Measurements from ENCODE around the gene NR3C2.

Gene NR3C2

DNA sequence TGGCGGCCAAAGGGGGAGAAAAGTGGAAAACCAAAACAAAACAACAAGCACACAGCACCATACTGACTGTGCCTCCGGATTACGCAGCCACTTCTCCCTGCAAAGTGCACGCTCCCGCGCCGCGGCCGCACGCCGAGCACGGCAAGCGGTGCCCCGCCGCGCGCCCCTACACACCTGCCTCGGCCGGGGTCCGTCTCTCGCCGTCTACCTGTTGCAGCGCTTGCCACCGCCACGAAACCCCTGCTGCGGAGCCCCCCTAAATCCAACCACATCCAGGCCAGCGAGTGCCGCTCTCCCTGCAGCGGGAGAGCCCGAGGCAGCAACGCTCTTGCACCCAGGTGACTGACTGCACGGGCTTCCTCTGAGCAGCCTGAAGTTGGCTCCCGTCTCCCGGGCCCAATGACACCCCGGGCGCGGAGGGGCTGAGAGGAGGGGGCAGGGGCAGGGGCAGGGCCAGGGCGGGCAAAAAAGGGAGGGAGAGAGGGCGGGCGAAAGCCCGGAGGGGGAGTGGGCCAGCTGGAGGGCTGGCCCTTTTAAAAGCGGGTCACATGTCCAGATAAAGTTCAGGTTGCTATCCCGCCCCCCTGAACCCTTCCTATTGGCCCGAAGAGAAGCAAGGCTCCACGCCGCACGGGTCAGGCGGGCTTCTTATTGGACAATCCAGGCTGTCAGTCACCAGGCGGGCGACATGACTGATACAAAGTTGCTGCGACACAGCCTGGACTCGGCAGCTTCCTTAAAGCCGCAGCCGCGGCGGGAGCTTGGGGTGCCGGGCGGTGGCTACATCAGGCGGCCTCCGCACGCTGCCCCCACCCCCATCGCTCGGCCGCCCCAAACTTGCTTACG is at the start of gene NR3C2:
Gene NR3C2 (minus strand): TSS at position 429 of the 846 bp plus-strand sequence.
- peak; percentile 97 to 100 for DNase-seq

DNA sequence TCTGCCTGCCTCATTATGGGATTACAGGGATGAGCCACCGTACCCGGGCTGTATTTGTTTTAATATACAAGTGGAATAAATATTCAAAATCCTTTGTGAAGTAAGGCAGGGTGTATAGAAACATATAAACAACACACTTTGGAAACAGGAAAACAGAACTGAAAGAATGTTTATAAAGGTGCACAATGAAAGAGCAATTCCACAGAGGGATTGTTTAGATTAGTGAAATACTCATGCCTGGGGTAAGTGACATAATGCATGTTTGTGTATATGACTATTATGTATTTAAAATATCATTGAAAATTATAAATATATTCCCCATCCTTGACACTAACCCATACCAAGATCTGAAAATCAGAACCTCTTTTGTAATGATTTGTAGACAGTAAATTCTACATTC is 45.0 kb upstream of the NR3C2 start:
- DNase-seq, result no peak

DNA sequence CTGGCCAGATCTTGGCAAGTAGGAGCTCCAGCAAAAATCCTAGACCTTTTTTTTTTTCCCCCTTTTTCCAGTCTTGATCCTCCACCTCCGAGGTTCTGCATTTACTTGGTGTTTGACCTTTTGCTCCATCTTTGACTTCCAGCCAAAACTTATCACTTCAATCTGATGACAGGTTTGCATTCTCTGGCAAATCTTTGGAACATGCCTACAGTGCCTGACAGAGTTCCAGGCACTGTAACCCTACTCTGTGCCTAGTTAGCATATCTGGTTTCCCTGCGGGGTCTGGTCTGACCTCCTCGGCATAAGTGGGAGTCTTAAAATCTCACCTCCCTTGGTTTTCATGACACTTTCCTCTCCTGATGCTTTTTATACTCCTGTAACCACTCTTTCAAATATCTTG is 39.4 kb upstream of the NR3C2 start:
- DNase-seq, result no peak

DNA sequence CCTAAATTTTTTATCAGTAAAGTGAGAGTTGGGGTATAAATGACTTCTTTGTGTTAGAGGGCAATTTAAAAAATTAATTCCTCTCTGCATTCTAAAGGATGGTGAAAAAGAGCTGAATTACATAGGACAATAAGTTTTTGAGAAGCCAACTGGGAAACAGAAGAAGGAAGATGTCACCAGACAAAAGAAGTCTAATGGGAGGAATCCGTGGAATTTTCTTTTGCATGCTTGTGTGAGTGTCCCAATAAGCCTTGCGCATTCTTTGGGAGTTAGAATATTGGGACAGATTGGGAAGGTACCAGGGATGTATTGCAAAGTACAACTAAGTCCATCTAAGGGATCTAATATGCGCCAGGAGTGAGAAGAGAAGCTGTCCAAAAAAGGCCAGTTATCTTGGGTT is 35.1 kb upstream of the NR3C2 start:
- DNase-seq, result no peak

GRCh38 chr4:148469938-148470337 is 27.7 kb upstream of the NR3C2 start:
- no peak for DNase-seq

GRCh38 chr4:148454835-148455234 is 12.6 kb upstream of the NR3C2 start:
- DNase-seq, result no peak

DNA sequence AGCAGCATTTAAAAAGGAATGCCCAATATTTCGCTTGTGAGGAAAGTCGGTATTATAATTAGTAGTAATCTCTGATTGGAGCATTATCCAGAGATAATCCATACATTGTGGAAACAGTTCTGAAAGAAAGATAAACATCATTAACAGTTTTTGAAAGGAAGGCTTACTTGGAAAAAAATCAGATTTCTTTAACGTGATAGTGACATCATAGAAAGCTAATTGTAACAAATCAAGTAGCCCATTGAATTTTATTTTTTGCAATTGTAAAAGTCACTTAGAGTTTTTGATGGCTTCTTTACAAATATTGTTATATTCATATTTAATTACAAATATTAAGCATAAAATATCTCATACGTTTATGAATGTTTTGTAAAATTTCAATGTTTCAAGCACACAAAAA is 11.6 kb upstream of the NR3C2 start:
- no peak for DNase-seq

GRCh38 chr4:148452970-148453369 is 10.8 kb upstream of the NR3C2 start:
- no peak for DNase-seq

GRCh38 chr4:148449921-148450320 is 7.7 kb upstream of the NR3C2 start:
- DNase-seq, result no peak

DNA sequence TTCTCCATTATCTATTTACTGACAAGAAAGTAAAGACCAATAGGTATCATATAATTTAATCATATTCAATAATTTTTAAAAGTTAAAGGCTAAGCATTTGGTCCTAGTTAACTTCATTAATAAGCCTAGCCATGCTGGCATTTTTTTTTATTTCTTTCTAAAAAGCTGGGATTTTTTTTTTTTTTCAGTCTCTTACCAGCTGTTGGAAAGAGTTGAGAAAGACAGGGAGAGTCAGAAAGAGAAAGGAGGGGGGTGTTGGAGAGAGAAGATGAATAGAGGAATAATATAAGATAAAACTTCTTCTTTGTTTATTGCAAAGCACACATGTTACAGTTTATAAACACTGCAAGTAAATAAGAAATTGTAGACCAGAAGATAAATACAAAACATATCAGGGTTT is 5.9 kb upstream of the NR3C2 start:
- no peak for DNase-seq

- no peak for DNase-seq
Measured at GRCh38 chr4:148447681-148448080, 5.5 kb upstream of the NR3C2 start.

- peak in 1 of 2 experiments; percentile 44 for DNase-seq
Measured at GRCh38 chr4:148445860-148446330, 3.7 kb upstream of the NR3C2 start.

- no peak for DNase-seq
Measured at GRCh38 chr4:148445071-148445859, 3.1 kb upstream of the NR3C2 start.

- DNase-seq, result no peak
Measured at GRCh38 chr4:148444296-148445070, 2.3 kb upstream of the NR3C2 start.

- DNase-seq, result no peak
Measured at GRCh38 chr4:148443512-148444295, 1.5 kb upstream of the NR3C2 start.

GRCh38 chr4:148442832-148443511 is 758 bp upstream of the NR3C2 start:
- peak in 1 of 2 experiments; percentile 10 for DNase-seq

- no peak for DNase-seq
Measured at GRCh38 chr4:148441624-148441985, 609 bp downstream of the NR3C2 start.

DNA sequence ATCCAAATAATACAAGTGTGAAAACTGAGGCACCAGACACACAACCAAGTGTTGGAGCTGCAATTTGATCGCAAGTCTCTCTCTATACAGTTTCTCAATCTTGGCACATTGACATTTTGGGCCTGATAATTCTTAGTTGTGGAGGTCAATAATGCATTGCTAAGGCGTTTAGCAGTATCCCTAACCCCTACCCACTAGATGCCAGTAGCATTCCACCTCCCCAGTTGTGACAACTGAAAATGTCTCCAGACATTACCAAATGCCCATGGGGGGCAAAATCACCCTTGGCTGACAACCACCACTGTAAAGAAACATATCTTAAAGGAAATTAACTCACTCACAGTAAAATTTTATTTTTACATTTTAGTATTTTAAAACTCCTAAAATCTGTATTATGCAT is 4.2 kb downstream of the NR3C2 start:
- DNase-seq, result no peak

GRCh38 chr4:148437439-148437838 is 4.8 kb downstream of the NR3C2 start:
- no peak for DNase-seq

DNA sequence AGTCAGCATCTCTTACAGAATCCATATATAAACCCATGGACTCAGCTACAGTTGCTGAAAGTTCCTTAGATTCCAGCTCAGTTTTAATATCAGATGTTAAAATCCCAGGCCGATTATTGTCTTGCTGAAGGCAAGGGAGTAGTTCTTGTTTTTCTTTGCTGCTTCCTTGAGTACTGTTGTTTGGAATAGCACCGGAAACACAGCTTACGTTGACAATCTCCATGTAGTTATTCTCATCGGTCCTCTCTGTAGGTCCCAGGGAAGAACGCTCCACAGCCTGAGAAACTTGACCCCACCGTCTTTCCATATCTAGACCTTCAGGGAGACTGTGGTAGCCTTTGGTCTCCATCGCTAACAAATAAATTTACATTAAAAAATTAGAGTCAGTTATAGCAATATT is 5.7 kb downstream of the NR3C2 start:
- no peak for DNase-seq

- no peak for DNase-seq
Measured at GRCh38 chr4:148435654-148436406, 6.4 kb downstream of the NR3C2 start.
